VCaP (cell line): Measurements from ENCODE around the gene SBNO1.
"Not testable (repeated sequence)": the region's sequence is repeated elsewhere in the genome, so short reads cannot be mapped to it uniquely, and the experiment has no call there.

Experiments
- H3K27ac ChIP-seq: fragments of 450-650 bp; 2 replicates; pipeline ENCODE4 v1.5.1; 2017
- CTCF ChIP-seq: fragments of 450-650 bp; conservative IDR thresholded peaks from 2 replicates; pipeline ENCODE4 v1.5.1; 2017; ENCODE audit warnings: mild to moderate bottlenecking, moderate library complexity

SBNO1 gene

DNA sequence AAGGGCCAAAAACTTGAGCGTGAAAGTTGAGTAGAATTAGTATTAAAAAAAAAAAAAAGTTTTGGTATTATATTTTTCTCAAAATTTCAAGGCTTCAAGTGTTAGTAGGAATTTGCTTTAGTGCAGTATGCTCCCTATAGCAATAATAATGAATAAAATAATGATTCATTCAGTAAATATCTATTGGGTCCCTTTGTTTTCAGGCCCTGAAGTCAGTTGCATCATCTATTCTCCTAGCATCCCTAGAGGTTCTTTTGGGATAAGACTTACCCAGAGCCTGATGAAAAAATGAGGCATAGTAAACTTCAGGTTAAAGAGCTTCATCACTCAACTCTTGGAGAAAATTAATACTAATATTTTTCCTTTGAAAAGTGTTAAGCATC lies 20.3 kb upstream of the SBNO1 start:
- peak overlapping the region; percentile 87 for H3K27ac ChIP-seq
- TF ChIP-seq CTCF: no peak

GRCh38 chr12:123384318-123384993 lies 19.8 kb upstream of the SBNO1 start:
- H3K27ac ChIP-seq: peak overlapping the region; percentile 87
- no peak for TF ChIP-seq CTCF

DNA sequence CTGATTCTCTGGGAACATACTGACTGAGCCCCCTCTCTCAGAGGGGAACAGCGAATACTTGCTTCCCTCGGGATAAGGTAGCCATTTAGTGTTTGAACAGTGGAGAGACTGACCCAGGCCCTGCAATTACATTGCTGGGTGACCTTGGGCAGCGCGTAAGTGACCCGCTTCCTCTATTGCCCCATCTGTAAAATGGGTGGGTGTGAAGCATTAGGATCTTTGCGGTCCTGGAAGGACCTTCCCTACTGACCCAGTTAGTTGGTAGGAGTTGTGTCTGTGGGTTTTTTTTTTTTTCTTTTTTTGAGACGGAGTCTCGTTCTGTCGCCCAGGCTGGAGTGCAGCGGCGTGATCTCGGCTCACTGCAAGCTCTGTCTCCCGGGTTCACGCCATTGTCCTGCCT lies 18.0 kb upstream of the SBNO1 start:
- H3K27ac ChIP-seq: peak overlapping the region; percentile 87
- no peak for TF ChIP-seq CTCF

- H3K27ac ChIP-seq: peak overlapping the region; percentile 66
Observed at GRCh38 chr12:123379391-123379790, 14.7 kb upstream of the SBNO1 start.

DNA sequence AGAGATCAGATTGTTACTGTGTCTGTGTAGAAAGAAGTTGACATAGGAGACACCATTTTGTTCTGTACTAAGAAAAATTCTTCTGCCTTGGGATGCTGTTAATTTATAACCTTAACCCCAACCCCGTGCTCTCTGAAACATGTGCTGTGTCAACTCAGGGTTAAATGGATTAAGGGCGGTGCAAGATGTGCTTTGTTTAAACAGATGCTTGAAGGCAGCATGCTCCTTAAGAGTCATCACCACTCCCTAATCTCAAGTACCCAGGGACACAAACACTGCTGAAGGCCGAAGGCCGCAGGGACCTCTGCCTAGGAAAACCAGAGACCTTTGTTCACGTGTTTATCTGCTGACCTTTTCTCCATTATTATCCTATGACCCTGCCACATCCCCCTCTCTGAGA lies 7.8 kb upstream of the SBNO1 start:
- not testable (repeated sequence) for H3K27ac ChIP-seq

More at GRCh38 chr12:123379391-123379790, 14.7 kb upstream of the SBNO1 start:
- no peak for TF ChIP-seq CTCF

DNA sequence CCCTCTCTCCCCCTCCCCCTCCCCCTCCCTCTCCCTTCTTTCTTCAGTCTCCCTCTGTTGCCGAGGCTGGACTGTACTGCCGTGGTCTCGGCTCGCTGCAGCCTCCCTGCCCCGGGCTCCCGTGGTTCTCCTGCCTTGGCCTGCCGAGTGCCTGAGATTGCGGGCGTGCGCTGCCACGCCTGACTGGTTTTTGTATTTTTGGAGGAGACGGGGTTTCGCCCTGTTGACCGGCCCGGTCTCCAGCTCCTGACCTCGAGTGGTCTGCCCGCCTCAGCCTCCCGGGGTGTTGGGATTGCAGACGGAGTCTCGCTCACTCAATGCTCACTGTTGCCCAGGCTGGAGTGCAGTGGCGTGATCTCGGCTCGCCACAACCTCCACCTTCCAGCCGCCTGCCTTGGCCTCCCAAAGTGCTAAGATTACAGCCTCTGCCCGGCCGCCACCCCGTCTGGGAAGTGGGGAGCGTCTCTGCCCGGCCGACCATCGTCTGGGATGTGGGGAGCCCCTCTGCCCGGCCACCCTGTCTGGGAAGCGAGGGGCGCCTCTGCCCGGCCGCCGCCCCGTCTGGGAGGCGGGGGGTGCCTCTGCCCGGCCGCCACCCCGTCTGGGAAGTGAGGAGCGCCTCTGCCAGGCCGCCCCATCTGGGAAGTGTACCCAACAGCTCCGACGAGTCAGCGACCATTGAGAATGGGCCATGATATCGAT lies 7.2 kb upstream of the SBNO1 start:
- not testable (repeated sequence) for H3K27ac ChIP-seq

DNA sequence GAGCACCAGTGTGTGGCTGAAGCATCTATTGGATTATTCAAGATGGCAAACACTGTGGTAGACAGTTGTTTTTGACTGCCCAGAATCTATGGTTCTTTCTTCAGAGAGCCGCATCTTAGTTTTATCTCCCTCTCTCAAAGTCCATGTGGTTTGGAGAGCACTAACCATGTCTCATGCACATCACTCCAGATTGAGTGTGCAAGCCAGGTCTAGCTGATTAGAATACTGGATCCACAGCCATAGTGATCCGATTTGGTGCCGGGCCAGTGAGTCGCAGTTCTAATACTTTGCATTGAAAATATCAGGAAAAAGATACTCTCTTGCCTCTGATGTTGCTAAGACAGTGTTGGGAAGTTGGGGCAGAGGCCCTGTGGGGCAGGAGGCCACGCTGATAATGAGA lies 4.6 kb upstream of the SBNO1 start:
- H3K27ac ChIP-seq: no peak overlapping the region
- TF ChIP-seq CTCF: no peak

- H3K27ac ChIP-seq: not testable (repeated sequence)
Observed at GRCh38 chr12:123368431-123368830, 3.8 kb upstream of the SBNO1 start.

DNA sequence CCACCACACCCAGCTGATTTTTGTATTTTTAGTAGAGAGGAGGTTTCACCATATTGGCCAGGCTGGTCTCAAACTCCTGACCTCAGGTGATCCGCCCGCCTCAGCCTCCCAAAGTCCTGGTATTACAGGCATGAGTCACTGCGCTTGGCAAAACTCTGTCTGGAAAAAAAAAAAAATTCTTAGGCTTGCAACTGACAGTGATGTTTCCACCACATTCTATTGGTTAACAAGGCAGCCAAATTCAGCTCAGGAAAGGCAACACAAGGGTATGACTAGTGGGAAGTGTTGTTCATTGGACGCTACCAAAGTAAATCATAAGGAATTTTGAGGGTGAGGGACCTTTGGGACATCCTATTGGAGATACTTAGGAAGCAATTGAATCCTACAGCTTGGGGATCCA lies 2.9 kb upstream of the SBNO1 start:
- peak overlapping the region; percentile 93 for H3K27ac ChIP-seq
- TF ChIP-seq CTCF: no peak
